Measurements from ENCODE around the gene CHST9. TPM values are rescaled to one million over a fixed set of nuclear protein-coding genes. Genes with fewer than 3 reads are reported as not detected.

The CHST9 gene
- total and polyA plus RNA-seq, 2 donors from 2014 or later, result 1.5 to 9.8 TPM

DNA sequence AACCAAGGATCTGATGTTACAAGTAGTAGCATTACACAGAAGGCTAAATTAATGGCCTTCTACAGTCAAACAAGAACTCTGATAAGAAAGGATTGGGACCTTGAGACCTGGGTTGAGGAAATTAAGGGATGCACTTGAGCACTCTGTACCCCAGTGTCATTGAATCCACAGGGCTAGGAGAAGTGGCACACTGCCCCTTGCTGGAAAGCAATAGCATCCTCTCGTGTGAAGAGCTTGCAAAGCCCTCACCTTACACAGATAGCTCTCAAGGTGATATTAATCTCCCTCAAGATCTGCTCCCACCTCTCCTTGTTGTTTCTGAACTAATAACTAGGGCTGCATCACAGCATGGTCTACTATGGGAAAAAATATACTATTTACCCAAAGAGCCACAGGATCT lies 26.5 kb upstream of the CHST9 start:
- Histone ChIP-seq H3K27ac (ENCODE audit: low read depth in 2 of 2, low read length in 2 of 2) (no peak overlapping the region), H3K4me1 (ENCODE audit: control insufficient read depth in 2 of 3, insufficient read depth in 2 of 3, low read depth in 1 of 3, low read length in 3 of 3) (no peaks in the 10 kb centered on the region), H3K9me3 (ENCODE audit: control insufficient read depth in 2 of 3, insufficient read depth in 1 of 3, low read length in 3 of 3) (no peaks in the 10 kb centered on the region), H3K9ac (ENCODE audit: low read length in 3 of 3) (no peak overlapping the region), H3K4me3 (ENCODE audit: low read length in 3 of 3) (no peak overlapping the region), H3K27me3 (ENCODE audit: control insufficient read depth, insufficient read depth, low read length) (no peaks in the 10 kb centered on the region), H3K36me3 (ENCODE audit: control insufficient read depth in 2 of 3, insufficient read depth in 3 of 3, low read length in 3 of 3) (no peaks in the 10 kb centered on the region)
- TF ChIP-seq, protein P1, sequence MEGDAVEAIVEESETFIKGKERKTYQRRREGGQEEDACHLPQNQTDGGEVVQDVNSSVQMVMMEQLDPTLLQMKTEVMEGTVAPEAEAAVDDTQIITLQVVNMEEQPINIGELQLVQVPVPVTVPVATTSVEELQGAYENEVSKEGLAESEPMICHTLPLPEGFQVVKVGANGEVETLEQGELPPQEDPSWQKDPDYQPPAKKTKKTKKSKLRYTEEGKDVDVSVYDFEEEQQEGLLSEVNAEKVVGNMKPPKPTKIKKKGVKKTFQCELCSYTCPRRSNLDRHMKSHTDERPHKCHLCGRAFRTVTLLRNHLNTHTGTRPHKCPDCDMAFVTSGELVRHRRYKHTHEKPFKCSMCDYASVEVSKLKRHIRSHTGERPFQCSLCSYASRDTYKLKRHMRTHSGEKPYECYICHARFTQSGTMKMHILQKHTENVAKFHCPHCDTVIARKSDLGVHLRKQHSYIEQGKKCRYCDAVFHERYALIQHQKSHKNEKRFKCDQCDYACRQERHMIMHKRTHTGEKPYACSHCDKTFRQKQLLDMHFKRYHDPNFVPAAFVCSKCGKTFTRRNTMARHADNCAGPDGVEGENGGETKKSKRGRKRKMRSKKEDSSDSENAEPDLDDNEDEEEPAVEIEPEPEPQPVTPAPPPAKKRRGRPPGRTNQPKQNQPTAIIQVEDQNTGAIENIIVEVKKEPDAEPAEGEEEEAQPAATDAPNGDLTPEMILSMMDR (IDR thresholded peaks at IDR 0.05; ENCODE audit: borderline replicate concordance, extremely low read depth, insufficient read depth), result no peak
- intact Hi-C loops (cut with DNase I), result no loop called here
- no peak for DNase-seq
- FAIRE-seq, result no peak

DNA sequence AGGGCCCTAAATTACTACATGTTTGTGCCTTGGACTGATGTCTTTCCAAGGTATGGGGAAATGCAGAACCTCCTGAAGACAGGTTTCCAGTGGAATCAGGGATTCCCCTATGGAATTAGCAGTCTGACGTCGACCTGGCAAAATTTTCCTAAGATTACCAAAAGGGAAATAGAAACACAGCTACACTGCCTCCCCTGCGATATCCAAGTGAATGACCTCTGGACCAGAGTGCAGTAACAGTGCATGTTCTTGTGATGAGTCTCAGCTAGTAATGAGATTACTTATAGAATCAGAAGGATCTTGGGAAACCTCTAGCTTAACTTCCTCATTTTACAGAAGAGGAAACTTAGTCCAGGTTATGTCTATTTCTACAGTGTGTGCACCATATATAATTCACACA lies 21.3 kb upstream of the CHST9 start:
- H3K4me1 ChIP-seq (ENCODE audit: control insufficient read depth in 2 of 3, insufficient read depth in 2 of 3, low read depth in 1 of 3, low read length in 3 of 3), result no peaks in the 10 kb centered on the region
- FAIRE-seq (no peak), DNase-seq (no peak)
- TF ChIP-seq, protein P1 (IDR thresholded peaks at IDR 0.05; ENCODE audit: borderline replicate concordance, extremely low read depth, insufficient read depth), result no peak
- intact Hi-C loops (cut with DNase I), result no loop called here
- no peaks in the 10 kb centered on the region for H3K9me3 ChIP-seq (ENCODE audit: control insufficient read depth in 2 of 3, insufficient read depth in 1 of 3, low read length in 3 of 3)
- H3K27ac ChIP-seq (ENCODE audit: low read depth in 2 of 2, low read length in 2 of 2), result no peak overlapping the region
- no peaks in the 10 kb centered on the region for H3K27me3 ChIP-seq (ENCODE audit: control insufficient read depth, insufficient read depth, low read length)
- no peak overlapping the region for H3K9ac ChIP-seq (ENCODE audit: low read length in 3 of 3)
- no peaks in the 10 kb centered on the region for H3K36me3 ChIP-seq (ENCODE audit: control insufficient read depth in 2 of 3, insufficient read depth in 3 of 3, low read length in 3 of 3)
- no peak overlapping the region for H3K4me3 ChIP-seq (ENCODE audit: low read length in 3 of 3)

DNA sequence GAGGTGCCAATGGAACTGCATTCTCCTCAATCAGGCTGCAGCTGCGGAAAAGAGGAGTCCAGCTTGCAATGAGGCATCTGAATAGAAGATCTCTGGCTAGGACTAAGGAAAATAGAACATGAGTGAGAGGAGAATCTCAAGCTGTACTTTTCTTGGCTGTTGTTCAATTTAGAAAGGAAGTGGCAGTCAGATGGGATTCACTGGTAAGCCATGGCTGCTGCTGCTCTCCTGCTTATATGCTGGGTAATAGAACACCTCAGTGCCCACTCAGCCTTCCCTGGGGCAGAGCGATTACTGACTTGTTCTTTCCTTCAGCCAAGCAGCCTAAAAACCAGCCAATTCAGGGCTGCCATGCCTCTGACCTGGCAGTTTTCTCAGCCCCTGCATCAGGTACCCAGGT lies 17.6 kb upstream of the CHST9 start:
- Histone ChIP-seq H3K4me1 (ENCODE audit: control insufficient read depth in 2 of 3, insufficient read depth in 2 of 3, low read depth in 1 of 3, low read length in 3 of 3) (no peaks in the 10 kb centered on the region), H3K27ac (ENCODE audit: low read depth in 2 of 2, low read length in 2 of 2) (no peak overlapping the region), H3K9me3 (ENCODE audit: control insufficient read depth in 2 of 3, insufficient read depth in 1 of 3, low read length in 3 of 3) (no peaks in the 10 kb centered on the region), H3K27me3 (ENCODE audit: control insufficient read depth, insufficient read depth, low read length) (no peaks in the 10 kb centered on the region), H3K36me3 (ENCODE audit: control insufficient read depth in 2 of 3, insufficient read depth in 3 of 3, low read length in 3 of 3) (no peaks in the 10 kb centered on the region), H3K9ac (ENCODE audit: low read length in 3 of 3) (no peak overlapping the region), H3K4me3 (ENCODE audit: low read length in 3 of 3) (no peak overlapping the region)
- intact Hi-C loops (cut with DNase I), result no loop called here
- TF ChIP-seq, protein P1 (IDR thresholded peaks at IDR 0.05; ENCODE audit: borderline replicate concordance, extremely low read depth, insufficient read depth), result no peak
- FAIRE-seq (no peak), DNase-seq (peak in 1 of 5 donors; percentile 15)

DNA sequence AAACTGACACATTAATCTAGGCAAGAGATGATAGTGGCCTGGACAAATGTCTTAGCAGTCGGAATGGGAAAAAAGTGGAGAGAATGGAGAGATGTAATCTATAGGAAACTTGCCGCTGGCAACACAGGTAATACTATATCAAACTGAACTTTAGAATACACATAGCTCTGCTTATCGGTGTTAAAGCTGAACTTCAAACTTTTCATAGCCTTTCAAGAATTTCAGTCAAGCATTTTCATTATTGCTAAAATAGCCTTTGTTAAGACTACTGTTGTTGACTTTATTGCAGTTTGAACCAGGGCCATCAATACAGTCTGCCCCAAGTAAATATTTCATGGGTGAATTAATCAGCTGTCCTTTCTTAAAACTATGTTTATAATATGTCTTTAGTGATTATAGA lies 12.9 kb upstream of the CHST9 start:
- no peak overlapping the region for H3K9ac ChIP-seq (ENCODE audit: low read length in 3 of 3)
- FAIRE-seq (no peak), DNase-seq (no peak)
- H3K9me3 ChIP-seq (ENCODE audit: control insufficient read depth in 2 of 3, insufficient read depth in 1 of 3, low read length in 3 of 3), result no peaks in the 10 kb centered on the region
- TF ChIP-seq, protein P1 (IDR thresholded peaks at IDR 0.05; ENCODE audit: borderline replicate concordance, extremely low read depth, insufficient read depth), result no peak
- no peaks in the 10 kb centered on the region for H3K36me3 ChIP-seq (ENCODE audit: control insufficient read depth in 2 of 3, insufficient read depth in 3 of 3, low read length in 3 of 3)
- H3K4me1 ChIP-seq (ENCODE audit: control insufficient read depth in 2 of 3, insufficient read depth in 2 of 3, low read depth in 1 of 3, low read length in 3 of 3), result no peaks in the 10 kb centered on the region
- intact Hi-C loops (cut with DNase I), result no loop called here
- H3K4me3 ChIP-seq (ENCODE audit: low read length in 3 of 3), result no peak overlapping the region
- no peaks in the 10 kb centered on the region for H3K27me3 ChIP-seq (ENCODE audit: control insufficient read depth, insufficient read depth, low read length)
- H3K27ac ChIP-seq (ENCODE audit: low read depth in 2 of 2, low read length in 2 of 2), result no peak overlapping the region

All from kidney (tissue), 14 donors.